HPDE6-E6E7 (cell line): Measurements from ENCODE around the gene TMEM88.
A peak's percentile ranks its signal among the peaks of the same experiment; 100 is the strongest.

ENCODE experiments used
- DNase-seq: peaks from one replicate; pipeline ENCODE4 v3.0.0; 2011; ENCODE audit warnings: missing footprints; ENCODE audit errors: extremely low spot score

The TMEM88 gene

GRCh38 chr17:7843536-7844291, 11.2 kb upstream of the TMEM88 start:
- DNase-seq, result peak; percentile 56

- peak; percentile 87 for DNase-seq
Measured at GRCh38 chr17:7844292-7845154, 10.3 kb upstream of the TMEM88 start.

GRCh38 chr17:7845359-7846062, 9.4 kb upstream of the TMEM88 start:
- DNase-seq, result no peak

- no peak for DNase-seq
Measured at GRCh38 chr17:7846063-7846735, 8.7 kb upstream of the TMEM88 start.

GRCh38 chr17:7846765-7847661, 7.9 kb upstream of the TMEM88 start:
- DNase-seq, result no peak

GRCh38 chr17:7848131-7848579, 6.7 kb upstream of the TMEM88 start:
- DNase-seq, result no peak

- DNase-seq, result no peak
Measured at GRCh38 chr17:7848739-7849129, 6.1 kb upstream of the TMEM88 start.

GRCh38 chr17:7849130-7849750, 5.6 kb upstream of the TMEM88 start:
- DNase-seq, result no peak

- no peak for DNase-seq
Measured at GRCh38 chr17:7849751-7850504, 4.9 kb upstream of the TMEM88 start.

GRCh38 chr17:7850701-7851437, 4.0 kb upstream of the TMEM88 start:
- no peak for DNase-seq

- peak; percentile 54 for DNase-seq
Measured at GRCh38 chr17:7851438-7852261, 3.2 kb upstream of the TMEM88 start.

- DNase-seq, result no peak
Measured at GRCh38 chr17:7852262-7852670, 2.6 kb upstream of the TMEM88 start.

- no peak for DNase-seq
Measured at GRCh38 chr17:7852919-7853690, 1.8 kb upstream of the TMEM88 start.

GRCh38 chr17:7853691-7854038, 1.2 kb upstream of the TMEM88 start:
- DNase-seq, result no peak

- no peak for DNase-seq
Measured at GRCh38 chr17:7854078-7854777, 638 bp upstream of the TMEM88 start.

GRCh38 chr17:7855660-7856010, 769 bp downstream of the TMEM88 start:
- no peak for DNase-seq
